H9 (cell line): Measurements from ENCODE around the gene KIF13A. TPM values are rescaled to one million over a fixed set of nuclear protein-coding genes. Genes with fewer than 3 reads are reported as not detected.

Experiments used
- DNase-seq: peaks from one replicate; pipeline ENCODE4 v3.0.0-alpha.2; 2017
- H2AFZ ChIP-seq: one replicate; pipeline ENCODE4 v1.6.1; 2013; ENCODE audit warnings: mild to moderate bottlenecking, low read length, control low read depth, moderate library complexity
- H2AK5ac ChIP-seq: 2 replicates; pipeline ENCODE4 v1.6.1; 2013; ENCODE audit warnings: low read length, control low read depth, mixed read lengths; ENCODE audit not compliant: insufficient read length
- H2BK120ac ChIP-seq: one replicate; pipeline ENCODE4 v1.6.1; 2013; ENCODE audit warnings: low read depth, mild to moderate bottlenecking, low read length, control low read depth, inconsistent platforms; ENCODE audit not compliant: poor library complexity, severe bottlenecking
- H2BK12ac ChIP-seq: 2 replicates; pipeline ENCODE4 v1.6.1; 2013; ENCODE audit warnings: low read length, control low read depth, mixed read lengths, low read depth; ENCODE audit not compliant: insufficient read length
- H2BK15ac ChIP-seq: 2 replicates; pipeline ENCODE4 v1.6.1; 2013; ENCODE audit warnings: low read depth, low read length, control low read depth
- H2BK20ac ChIP-seq: one replicate; pipeline ENCODE4 v1.6.1; 2013; ENCODE audit warnings: low read depth, mild to moderate bottlenecking, low read length, control low read depth, inconsistent platforms; ENCODE audit not compliant: poor library complexity, severe bottlenecking
- H2BK5ac ChIP-seq: 2 replicates; pipeline ENCODE4 v1.6.1; 2013; ENCODE audit warnings: low read length, control low read depth, mixed read lengths; ENCODE audit not compliant: insufficient read length
- H3K14ac ChIP-seq: 2 replicates; pipeline ENCODE4 v1.6.1; 2013; ENCODE audit warnings: low read length, control low read depth; ENCODE audit not compliant: insufficient read depth
- H3K18ac ChIP-seq: 2 replicates; pipeline ENCODE4 v1.6.1; 2013; ENCODE audit warnings: low read depth, mild to moderate bottlenecking, mixed read lengths, low read length, control low read depth; ENCODE audit not compliant: insufficient read length
- H3K23ac ChIP-seq: 2 replicates; pipeline ENCODE4 v1.6.1; 2013; ENCODE audit warnings: low read length, control low read depth, mixed read lengths, low read depth; ENCODE audit not compliant: insufficient read length
- H3K23me2 ChIP-seq: 2 replicates; pipeline ENCODE4 v1.6.1; 2013; ENCODE audit warnings: low read depth, mild to moderate bottlenecking, mixed read lengths, low read length, control low read depth; ENCODE audit not compliant: insufficient read length, poor library complexity, severe bottlenecking
- H3K27ac ChIP-seq: 2 replicates; pipeline ENCODE4 v1.5.1; 2013; ENCODE audit warnings: low read length, control low read depth, mixed read lengths, low read depth; ENCODE audit not compliant: insufficient read length
- H3K27me3 ChIP-seq: 2 replicates; pipeline ENCODE4 v1.6.1; 2013; ENCODE audit warnings: low read length, control low read depth, inconsistent platforms; ENCODE audit not compliant: insufficient read depth
- H3K4ac ChIP-seq: 2 replicates; pipeline ENCODE4 v1.6.1; 2013; ENCODE audit warnings: low read depth, mild to moderate bottlenecking, control low read depth, inconsistent platforms, low read length, moderate library complexity
- H3K4me1 ChIP-seq: 2 replicates; pipeline ENCODE4 v1.6.1; 2013; ENCODE audit warnings: low read length, control low read depth, inconsistent platforms; ENCODE audit not compliant: insufficient read depth
- H3K4me2 ChIP-seq: 2 replicates; pipeline ENCODE4 v1.6.1; 2013; ENCODE audit warnings: low read length, control low read depth, mixed read lengths; ENCODE audit not compliant: insufficient read length, insufficient read depth
- H3K56ac ChIP-seq: 2 replicates; pipeline ENCODE4 v1.6.1; 2013; ENCODE audit warnings: low read depth, mild to moderate bottlenecking, mixed read lengths, low read length, control low read depth; ENCODE audit not compliant: insufficient read length
- H3K79me1 ChIP-seq: 2 replicates; pipeline ENCODE4 v1.6.1; 2013; ENCODE audit warnings: low read depth, mild to moderate bottlenecking, moderate library complexity, low read length, control low read depth, inconsistent platforms; ENCODE audit not compliant: insufficient read depth, poor library complexity, severe bottlenecking
- H3K79me2 ChIP-seq: 2 replicates; pipeline ENCODE4 v1.6.1; 2013; ENCODE audit warnings: low read length, control low read depth, inconsistent platforms; ENCODE audit not compliant: insufficient read depth
- H3K9ac ChIP-seq: 2 replicates; pipeline ENCODE4 v1.6.1; 2013; ENCODE audit warnings: low read length, control low read depth, mixed read lengths; ENCODE audit not compliant: insufficient read length; ENCODE audit errors: extremely low read depth
- H3K9me3 ChIP-seq: one replicate; pipeline ENCODE4 v1.6.1; 2013; ENCODE audit warnings: low read depth, low read length, inconsistent platforms; ENCODE audit not compliant: control insufficient read depth
- H3T11ph ChIP-seq: one replicate; pipeline ENCODE4 v1.6.1; 2013; ENCODE audit warnings: mild to moderate bottlenecking, low read length, control low read depth, inconsistent platforms
- H4K20me1 ChIP-seq: one replicate; pipeline ENCODE4 v1.6.1; 2013; ENCODE audit not compliant: control insufficient read depth, insufficient read length, insufficient read depth
- H4K5ac ChIP-seq: 2 replicates; pipeline ENCODE4 v1.6.1; 2013; ENCODE audit warnings: low read depth, mild to moderate bottlenecking, mixed read lengths, low read length, control low read depth; ENCODE audit not compliant: insufficient read length
- H4K8ac ChIP-seq: replicated peaks from 2 replicates; pipeline ENCODE4 v1.6.1; 2013; ENCODE audit warnings: low read length, control low read depth, mixed read lengths, low read depth; ENCODE audit not compliant: insufficient read length
- H4K91ac ChIP-seq: 2 replicates; pipeline ENCODE4 v1.6.1; 2013; ENCODE audit warnings: low read depth, mild to moderate bottlenecking, moderate library complexity, mixed read lengths, low read length, control low read depth; ENCODE audit not compliant: insufficient read length
- H3K27ac Mint-ChIP-seq, 3 experiments: 2 replicates in 2 of 3; 3 replicates in 1 of 3; pipeline ENCODE4 v1.8.0; 2020 to 2021; ENCODE audit warnings: mixed read lengths in 3 of 3, mild to moderate bottlenecking in 1 of 3, moderate library complexity in 1 of 3
- H3K27me3 Mint-ChIP-seq: 2 replicates; pipeline ENCODE4 v1.8.0; 2021; ENCODE audit warnings: low read depth, mild to moderate bottlenecking, moderate library complexity, mixed read lengths
- H3K36me3 Mint-ChIP-seq, 3 experiments: 2 replicates in 2 of 3; 3 replicates in 1 of 3; pipeline ENCODE4 v1.8.0; 2020 to 2021; ENCODE audit warnings: low read depth in 3 of 3, mixed read lengths in 3 of 3; ENCODE audit not compliant: insufficient read depth in 1 of 3
- H3K4me1 Mint-ChIP-seq, 2 experiments: 2 replicates each; pipeline ENCODE4 v1.8.0; 2020; ENCODE audit warnings: mixed read lengths in 2 of 2
- H3K4me3 Mint-ChIP-seq, 2 experiments: 2 replicates in 1 of 2; 3 replicates in 1 of 2; pipeline ENCODE4 v1.8.0; 2020 to 2021; ENCODE audit warnings: mild to moderate bottlenecking in 2 of 2, mixed read lengths in 2 of 2, moderate library complexity in 1 of 2
- H3K9me3 Mint-ChIP-seq, 2 experiments: 2 replicates in 1 of 2; 3 replicates in 1 of 2; pipeline ENCODE4 v1.8.0; 2020; ENCODE audit warnings: mild to moderate bottlenecking in 2 of 2, mixed read lengths in 2 of 2, moderate library complexity in 1 of 2
- WGBS: extraction: QIAGEN DNeasy Blood & Tissue Kit; methylation state at CpG from one replicate; pipeline ENCODE4 v1.1.7; 2013; ENCODE audit warnings: missing lambda C conversion rate, low lambda C conversion rate, mixed read lengths; ENCODE audit not compliant: insufficient read length; ENCODE audit errors: extremely low coverage; 5-methylcytosine and 5-hydroxymethylcytosine counted together
- total RNA-seq: library from RNA; stranded (reverse); gene quantifications from 2 replicates; pipeline ENCODE4 v1.2.1, GENCODE V29; 2021
- TF ChIP-seq, protein P1 (sequence below): fragments of 200-600 bp; sonication (generic); conservative IDR thresholded peaks from 3 replicates; pipeline ENCODE4 v1.8.0; 2021; ENCODE audit warnings: antibody characterized with exemption, mild to moderate bottlenecking

The KIF13A gene
- total RNA-seq, 1 experiment from 2014 or later, result 38.2 TPM

DNA sequence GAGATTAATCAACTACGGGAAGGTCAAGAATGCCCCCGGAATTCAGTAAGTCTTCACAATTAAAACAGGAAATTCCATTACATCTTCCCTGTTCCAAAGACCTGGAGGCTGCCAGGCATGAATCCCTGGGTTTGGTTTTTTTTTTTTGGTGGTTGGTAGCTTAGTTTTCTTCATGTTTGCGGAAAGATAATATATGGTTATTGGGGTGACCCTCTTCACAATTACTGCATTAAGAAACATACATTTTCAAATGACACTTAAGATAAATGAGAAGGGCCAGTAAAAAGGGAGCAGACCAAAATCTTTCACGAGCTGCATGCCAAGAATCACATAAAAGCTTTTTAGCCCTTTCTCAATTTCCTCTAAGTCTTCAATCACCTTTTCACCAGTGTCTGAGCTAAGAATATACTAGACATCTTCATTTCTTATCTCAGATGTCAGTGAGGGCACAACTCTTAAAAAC lies 64.0 kb downstream of the KIF13A start:
- H3K9ac ChIP-seq, result no peak overlapping the region
- TF ChIP-seq, protein P1, sequence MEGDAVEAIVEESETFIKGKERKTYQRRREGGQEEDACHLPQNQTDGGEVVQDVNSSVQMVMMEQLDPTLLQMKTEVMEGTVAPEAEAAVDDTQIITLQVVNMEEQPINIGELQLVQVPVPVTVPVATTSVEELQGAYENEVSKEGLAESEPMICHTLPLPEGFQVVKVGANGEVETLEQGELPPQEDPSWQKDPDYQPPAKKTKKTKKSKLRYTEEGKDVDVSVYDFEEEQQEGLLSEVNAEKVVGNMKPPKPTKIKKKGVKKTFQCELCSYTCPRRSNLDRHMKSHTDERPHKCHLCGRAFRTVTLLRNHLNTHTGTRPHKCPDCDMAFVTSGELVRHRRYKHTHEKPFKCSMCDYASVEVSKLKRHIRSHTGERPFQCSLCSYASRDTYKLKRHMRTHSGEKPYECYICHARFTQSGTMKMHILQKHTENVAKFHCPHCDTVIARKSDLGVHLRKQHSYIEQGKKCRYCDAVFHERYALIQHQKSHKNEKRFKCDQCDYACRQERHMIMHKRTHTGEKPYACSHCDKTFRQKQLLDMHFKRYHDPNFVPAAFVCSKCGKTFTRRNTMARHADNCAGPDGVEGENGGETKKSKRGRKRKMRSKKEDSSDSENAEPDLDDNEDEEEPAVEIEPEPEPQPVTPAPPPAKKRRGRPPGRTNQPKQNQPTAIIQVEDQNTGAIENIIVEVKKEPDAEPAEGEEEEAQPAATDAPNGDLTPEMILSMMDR, result no peak

More for the DNA sequence above, 64.0 kb downstream of the KIF13A start:
- no peak overlapping the region for H4K8ac ChIP-seq
- no peak overlapping the region for H3K4me2 ChIP-seq
- H3K4ac ChIP-seq, result no peak overlapping the region
- H2BK15ac ChIP-seq, result no peak overlapping the region
- no peak overlapping the region for H3T11ph ChIP-seq
- Mint-ChIP-seq H3K4me3 (no peak overlapping the region), H3K27ac (peak overlapping the region; percentile 36 to 65 (median 60); a peak in 6 of 7 replicates), H3K9me3 (no peaks in the 10 kb centered on the region), H3K36me3 (peaks cover 0 to 4% (median 0%) of the 10 kb centered on the region in 3 experiments; a peak in 2 of 7 replicates), H3K4me1 (peaks cover 32 to 33% of the 10 kb centered on the region in 2 experiments), H3K27me3 (no peaks in the 10 kb centered on the region)
- H4K5ac ChIP-seq, result no peak overlapping the region
- no peak overlapping the region for H3K23ac ChIP-seq
- WGBS, result no CpG with 5 or more reads among the region's 4 CpGs
- DNase-seq, result no peak
- no peak overlapping the region for H2AFZ ChIP-seq
- no peak overlapping the region for H2BK120ac ChIP-seq
- peaks cover 2% of the 10 kb centered on the region; the same call in 1 of the 2 replicates for H3K4me1 ChIP-seq
- H3K9me3 ChIP-seq, result no peaks in the 10 kb centered on the region
- no peak overlapping the region for H3K18ac ChIP-seq
- H3K27ac ChIP-seq, result no peak overlapping the region
- no peak overlapping the region for H2BK20ac ChIP-seq
- H2BK12ac ChIP-seq, result no peak overlapping the region
- H4K91ac ChIP-seq, result no peak overlapping the region
- no peak overlapping the region for H3K56ac ChIP-seq
- H4K20me1 ChIP-seq, result no peaks in the 10 kb centered on the region
- no peaks in the 10 kb centered on the region for H3K23me2 ChIP-seq
- H2BK5ac ChIP-seq, result no peak overlapping the region
- H3K79me2 ChIP-seq, result peaks cover 2% of the 10 kb centered on the region; the same call in 1 of the 2 replicates
- no peaks in the 10 kb centered on the region for H3K27me3 ChIP-seq
- no peak overlapping the region for H2AK5ac ChIP-seq
- H3K79me1 ChIP-seq, result no peaks in the 10 kb centered on the region
- H3K14ac ChIP-seq, result no peak overlapping the region
